ENCODE data around the gene DAAM1.

- TF ChIP-seq POLR2A (IDR thresholded peaks at IDR 0.05) (no peak), CTCF (IDR thresholded peaks at IDR 0.05) (no peak), POLR2AphosphoS5 (IDR thresholded peaks at IDR 0.05) (no peak)
Measured at GRCh38 chr14:59370158-59370742, 181.8 kb downstream of the DAAM1 start.

Data from breast epithelium (tissue), 3 donors.